ENCODE data around the gene STRN4.

DNA sequence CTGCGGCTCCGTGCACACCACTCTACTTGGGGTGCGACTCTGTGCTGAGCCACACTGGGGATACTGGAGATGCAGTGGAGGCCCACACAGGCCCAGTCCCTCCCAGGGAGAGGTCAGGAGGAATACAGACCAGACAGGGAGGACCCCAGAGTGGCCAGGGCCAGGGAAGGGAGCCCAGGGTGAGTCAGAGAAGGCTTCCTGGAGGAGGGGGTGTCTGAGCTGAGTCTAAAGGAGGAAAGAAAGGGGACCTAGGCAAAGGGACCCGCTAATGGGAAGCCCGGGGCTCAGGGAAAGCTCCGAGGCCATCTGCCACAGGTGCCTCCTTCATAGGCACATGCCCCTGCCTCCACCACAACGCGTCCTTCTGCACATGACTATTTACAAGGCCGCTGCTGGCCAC lies 16.1 kb downstream of the STRN4 start:
- TF ChIP-seq, protein P1, sequence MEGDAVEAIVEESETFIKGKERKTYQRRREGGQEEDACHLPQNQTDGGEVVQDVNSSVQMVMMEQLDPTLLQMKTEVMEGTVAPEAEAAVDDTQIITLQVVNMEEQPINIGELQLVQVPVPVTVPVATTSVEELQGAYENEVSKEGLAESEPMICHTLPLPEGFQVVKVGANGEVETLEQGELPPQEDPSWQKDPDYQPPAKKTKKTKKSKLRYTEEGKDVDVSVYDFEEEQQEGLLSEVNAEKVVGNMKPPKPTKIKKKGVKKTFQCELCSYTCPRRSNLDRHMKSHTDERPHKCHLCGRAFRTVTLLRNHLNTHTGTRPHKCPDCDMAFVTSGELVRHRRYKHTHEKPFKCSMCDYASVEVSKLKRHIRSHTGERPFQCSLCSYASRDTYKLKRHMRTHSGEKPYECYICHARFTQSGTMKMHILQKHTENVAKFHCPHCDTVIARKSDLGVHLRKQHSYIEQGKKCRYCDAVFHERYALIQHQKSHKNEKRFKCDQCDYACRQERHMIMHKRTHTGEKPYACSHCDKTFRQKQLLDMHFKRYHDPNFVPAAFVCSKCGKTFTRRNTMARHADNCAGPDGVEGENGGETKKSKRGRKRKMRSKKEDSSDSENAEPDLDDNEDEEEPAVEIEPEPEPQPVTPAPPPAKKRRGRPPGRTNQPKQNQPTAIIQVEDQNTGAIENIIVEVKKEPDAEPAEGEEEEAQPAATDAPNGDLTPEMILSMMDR (IDR thresholded peaks at IDR 0.05) = no peak
- TF ChIP-seq POLR2A (IDR thresholded peaks at IDR 0.05) = no peak

Data from esophagus squamous epithelium (tissue), 4 donors.